K562 (cell line): ENCODE data around the gene SLC25A44. TPM values are rescaled to one million over a fixed set of nuclear protein-coding genes. Genes with fewer than 3 reads are reported as not detected.

Experiments used
- CBX2 ChIP-seq: fragments of 200-600 bp; sonication (generic); IDR thresholded peaks from one replicate; pipeline ENCODE4 v1.6.1; 2012; ENCODE audit warnings: mild to moderate bottlenecking, low read length, inconsistent platforms; ENCODE audit not compliant: insufficient read depth, poor library complexity, severe bottlenecking
- CEBPZ ChIP-seq: fragments of 150-350 bp; IDR thresholded peaks from 2 replicates; pipeline ENCODE4 v1.6.1; 2014; ENCODE audit warnings: low read depth, mild to moderate bottlenecking, low read length, borderline replicate concordance
- SIN3A ChIP-seq, 2 experiments: fragments of 150-350 bp in 1 of 2; IDR thresholded peaks; 2 replicates each; pipeline ENCODE4 v1.6.1; 2011 to 2016; ENCODE audit warnings: borderline replicate concordance in 2 of 2, low read depth in 2 of 2, low read length in 2 of 2, mild to moderate bottlenecking in 2 of 2, moderate library complexity in 2 of 2; ENCODE audit not compliant: control insufficient read depth in 1 of 2
- SRSF9 ChIP-seq: fragments of 200-400 bp; formaldehyde crosslinking; IDR thresholded peaks from 2 replicates; pipeline ENCODE4 v1.6.1; 2017; ENCODE audit warnings: low read depth, low read length, borderline replicate concordance
- XRCC3 ChIP-seq: fragments of 450-650 bp; IDR thresholded peaks from 2 replicates; pipeline ENCODE4 v1.6.1; 2017; ENCODE audit warnings: mild to moderate bottlenecking, moderate library complexity
- ZFP1 ChIP-seq: fragments of 450-650 bp; formaldehyde crosslinking; IDR thresholded peaks from 2 replicates; pipeline ENCODE4 v1.4.0; 2020; ENCODE audit warnings: mild to moderate bottlenecking, mixed read lengths
- ZNF3 ChIP-seq: fragments of 250-450 bp; sonication (Bioruptor Pico); IDR thresholded peaks from 2 replicates; pipeline ENCODE4 v1.5.0; 2021; ENCODE audit warnings: mild to moderate bottlenecking, moderate library complexity
- ZNF354B ChIP-seq: fragments of 250-450 bp; sonication (Bioruptor Pico); IDR thresholded peaks from 2 replicates; pipeline ENCODE4 v1.4.0; 2020
- polyA plus RNA-seq, 8 experiments: library from polyadenylated mRNA; depleted of rRNA in 4 of 8; stranded (reverse) in 5 of 8; unstranded in 3 of 8; fragments of >200 nt; fragmentation: Nextera tagmentation in 2 of 8; fragmentation: Illumina TruSeq in 1 of 8; extraction: Ambion mirVana in 2 of 8; extraction: Trizol in 1 of 8; gene quantifications; 2 replicates each; pipeline versions ENCODE4 v1.2.1 to v1.2.3, GENCODE V29; 2011 to 2014; ENCODE audit warnings: inconsistent platforms in 1 of 8, missing spikeins in 1 of 8
- total RNA-seq, 7 experiments: library from RNA; depleted of rRNA in 6 of 7; stranded (reverse); fragments of >200 nt in 6 of 7; fragmentation: Illumina TruSeq in 2 of 7; extraction: Trizol in 2 of 7; gene quantifications; 2 replicates each; pipeline versions ENCODE4 v1.2.1 to v1.2.3, GENCODE V29; 2011 to 2021; ENCODE audit warnings: low replicate concordance in 1 of 7
- TF ChIP-seq, protein P1 (sequence below): fragments of 450-650 bp; IDR thresholded peaks from 2 replicates; pipeline ENCODE4 v1.6.1; 2016; ENCODE audit warnings: mild to moderate bottlenecking, moderate library complexity

The SLC25A44 gene
- total and polyA plus RNA-seq, 9 of the 15 experiments (the other 6 are each of a cell fraction or from before 2014, with no cell fraction given) = 4.4 to 22.8 (median 12.5) TPM

GRCh38 chr1:156212833-156213643, 19.1 kb downstream of the SLC25A44 start, which contains the start of gene PMF1 (continued):
- TF ChIP-seq SIN3A (IDR thresholded peaks at IDR 0.05; ENCODE audit: borderline replicate concordance in 2 of 2, control insufficient read depth in 1 of 2, low read depth in 2 of 2, low read length in 2 of 2) (peak in 1 of 2 experiments; percentile 16; a peak in 1 of 4 replicates), SRSF9 (no peak), CBX2 (no peak), XRCC3 (no peak), ZFP1 (CRISPR knock-in tag) (no peak), CEBPZ (no peak), ZNF3 (CRISPR knock-in tag) (no peak), ZNF354B (CRISPR knock-in tag) (no peak)
- TF ChIP-seq, protein P1, sequence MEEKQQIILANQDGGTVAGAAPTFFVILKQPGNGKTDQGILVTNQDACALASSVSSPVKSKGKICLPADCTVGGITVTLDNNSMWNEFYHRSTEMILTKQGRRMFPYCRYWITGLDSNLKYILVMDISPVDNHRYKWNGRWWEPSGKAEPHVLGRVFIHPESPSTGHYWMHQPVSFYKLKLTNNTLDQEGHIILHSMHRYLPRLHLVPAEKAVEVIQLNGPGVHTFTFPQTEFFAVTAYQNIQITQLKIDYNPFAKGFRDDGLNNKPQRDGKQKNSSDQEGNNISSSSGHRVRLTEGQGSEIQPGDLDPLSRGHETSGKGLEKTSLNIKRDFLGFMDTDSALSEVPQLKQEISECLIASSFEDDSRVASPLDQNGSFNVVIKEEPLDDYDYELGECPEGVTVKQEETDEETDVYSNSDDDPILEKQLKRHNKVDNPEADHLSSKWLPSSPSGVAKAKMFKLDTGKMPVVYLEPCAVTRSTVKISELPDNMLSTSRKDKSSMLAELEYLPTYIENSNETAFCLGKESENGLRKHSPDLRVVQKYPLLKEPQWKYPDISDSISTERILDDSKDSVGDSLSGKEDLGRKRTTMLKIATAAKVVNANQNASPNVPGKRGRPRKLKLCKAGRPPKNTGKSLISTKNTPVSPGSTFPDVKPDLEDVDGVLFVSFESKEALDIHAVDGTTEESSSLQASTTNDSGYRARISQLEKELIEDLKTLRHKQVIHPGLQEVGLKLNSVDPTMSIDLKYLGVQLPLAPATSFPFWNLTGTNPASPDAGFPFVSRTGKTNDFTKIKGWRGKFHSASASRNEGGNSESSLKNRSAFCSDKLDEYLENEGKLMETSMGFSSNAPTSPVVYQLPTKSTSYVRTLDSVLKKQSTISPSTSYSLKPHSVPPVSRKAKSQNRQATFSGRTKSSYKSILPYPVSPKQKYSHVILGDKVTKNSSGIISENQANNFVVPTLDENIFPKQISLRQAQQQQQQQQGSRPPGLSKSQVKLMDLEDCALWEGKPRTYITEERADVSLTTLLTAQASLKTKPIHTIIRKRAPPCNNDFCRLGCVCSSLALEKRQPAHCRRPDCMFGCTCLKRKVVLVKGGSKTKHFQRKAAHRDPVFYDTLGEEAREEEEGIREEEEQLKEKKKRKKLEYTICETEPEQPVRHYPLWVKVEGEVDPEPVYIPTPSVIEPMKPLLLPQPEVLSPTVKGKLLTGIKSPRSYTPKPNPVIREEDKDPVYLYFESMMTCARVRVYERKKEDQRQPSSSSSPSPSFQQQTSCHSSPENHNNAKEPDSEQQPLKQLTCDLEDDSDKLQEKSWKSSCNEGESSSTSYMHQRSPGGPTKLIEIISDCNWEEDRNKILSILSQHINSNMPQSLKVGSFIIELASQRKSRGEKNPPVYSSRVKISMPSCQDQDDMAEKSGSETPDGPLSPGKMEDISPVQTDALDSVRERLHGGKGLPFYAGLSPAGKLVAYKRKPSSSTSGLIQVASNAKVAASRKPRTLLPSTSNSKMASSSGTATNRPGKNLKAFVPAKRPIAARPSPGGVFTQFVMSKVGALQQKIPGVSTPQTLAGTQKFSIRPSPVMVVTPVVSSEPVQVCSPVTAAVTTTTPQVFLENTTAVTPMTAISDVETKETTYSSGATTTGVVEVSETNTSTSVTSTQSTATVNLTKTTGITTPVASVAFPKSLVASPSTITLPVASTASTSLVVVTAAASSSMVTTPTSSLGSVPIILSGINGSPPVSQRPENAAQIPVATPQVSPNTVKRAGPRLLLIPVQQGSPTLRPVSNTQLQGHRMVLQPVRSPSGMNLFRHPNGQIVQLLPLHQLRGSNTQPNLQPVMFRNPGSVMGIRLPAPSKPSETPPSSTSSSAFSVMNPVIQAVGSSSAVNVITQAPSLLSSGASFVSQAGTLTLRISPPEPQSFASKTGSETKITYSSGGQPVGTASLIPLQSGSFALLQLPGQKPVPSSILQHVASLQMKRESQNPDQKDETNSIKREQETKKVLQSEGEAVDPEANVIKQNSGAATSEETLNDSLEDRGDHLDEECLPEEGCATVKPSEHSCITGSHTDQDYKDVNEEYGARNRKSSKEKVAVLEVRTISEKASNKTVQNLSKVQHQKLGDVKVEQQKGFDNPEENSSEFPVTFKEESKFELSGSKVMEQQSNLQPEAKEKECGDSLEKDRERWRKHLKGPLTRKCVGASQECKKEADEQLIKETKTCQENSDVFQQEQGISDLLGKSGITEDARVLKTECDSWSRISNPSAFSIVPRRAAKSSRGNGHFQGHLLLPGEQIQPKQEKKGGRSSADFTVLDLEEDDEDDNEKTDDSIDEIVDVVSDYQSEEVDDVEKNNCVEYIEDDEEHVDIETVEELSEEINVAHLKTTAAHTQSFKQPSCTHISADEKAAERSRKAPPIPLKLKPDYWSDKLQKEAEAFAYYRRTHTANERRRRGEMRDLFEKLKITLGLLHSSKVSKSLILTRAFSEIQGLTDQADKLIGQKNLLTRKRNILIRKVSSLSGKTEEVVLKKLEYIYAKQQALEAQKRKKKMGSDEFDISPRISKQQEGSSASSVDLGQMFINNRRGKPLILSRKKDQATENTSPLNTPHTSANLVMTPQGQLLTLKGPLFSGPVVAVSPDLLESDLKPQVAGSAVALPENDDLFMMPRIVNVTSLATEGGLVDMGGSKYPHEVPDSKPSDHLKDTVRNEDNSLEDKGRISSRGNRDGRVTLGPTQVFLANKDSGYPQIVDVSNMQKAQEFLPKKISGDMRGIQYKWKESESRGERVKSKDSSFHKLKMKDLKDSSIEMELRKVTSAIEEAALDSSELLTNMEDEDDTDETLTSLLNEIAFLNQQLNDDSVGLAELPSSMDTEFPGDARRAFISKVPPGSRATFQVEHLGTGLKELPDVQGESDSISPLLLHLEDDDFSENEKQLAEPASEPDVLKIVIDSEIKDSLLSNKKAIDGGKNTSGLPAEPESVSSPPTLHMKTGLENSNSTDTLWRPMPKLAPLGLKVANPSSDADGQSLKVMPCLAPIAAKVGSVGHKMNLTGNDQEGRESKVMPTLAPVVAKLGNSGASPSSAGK = peak; percentile 78
